ENCODE measurements around the gene NANOS2. TPM values are rescaled to one million over a fixed set of nuclear protein-coding genes. Genes with fewer than 3 reads are reported as not detected.
"Not testable (repeated sequence)": the region's sequence is repeated elsewhere in the genome, so short reads cannot be mapped to it uniquely, and the experiment has no call there.

NANOS2 gene
- total RNA-seq, 1 experiment from 2014 or later = not detected

DNA sequence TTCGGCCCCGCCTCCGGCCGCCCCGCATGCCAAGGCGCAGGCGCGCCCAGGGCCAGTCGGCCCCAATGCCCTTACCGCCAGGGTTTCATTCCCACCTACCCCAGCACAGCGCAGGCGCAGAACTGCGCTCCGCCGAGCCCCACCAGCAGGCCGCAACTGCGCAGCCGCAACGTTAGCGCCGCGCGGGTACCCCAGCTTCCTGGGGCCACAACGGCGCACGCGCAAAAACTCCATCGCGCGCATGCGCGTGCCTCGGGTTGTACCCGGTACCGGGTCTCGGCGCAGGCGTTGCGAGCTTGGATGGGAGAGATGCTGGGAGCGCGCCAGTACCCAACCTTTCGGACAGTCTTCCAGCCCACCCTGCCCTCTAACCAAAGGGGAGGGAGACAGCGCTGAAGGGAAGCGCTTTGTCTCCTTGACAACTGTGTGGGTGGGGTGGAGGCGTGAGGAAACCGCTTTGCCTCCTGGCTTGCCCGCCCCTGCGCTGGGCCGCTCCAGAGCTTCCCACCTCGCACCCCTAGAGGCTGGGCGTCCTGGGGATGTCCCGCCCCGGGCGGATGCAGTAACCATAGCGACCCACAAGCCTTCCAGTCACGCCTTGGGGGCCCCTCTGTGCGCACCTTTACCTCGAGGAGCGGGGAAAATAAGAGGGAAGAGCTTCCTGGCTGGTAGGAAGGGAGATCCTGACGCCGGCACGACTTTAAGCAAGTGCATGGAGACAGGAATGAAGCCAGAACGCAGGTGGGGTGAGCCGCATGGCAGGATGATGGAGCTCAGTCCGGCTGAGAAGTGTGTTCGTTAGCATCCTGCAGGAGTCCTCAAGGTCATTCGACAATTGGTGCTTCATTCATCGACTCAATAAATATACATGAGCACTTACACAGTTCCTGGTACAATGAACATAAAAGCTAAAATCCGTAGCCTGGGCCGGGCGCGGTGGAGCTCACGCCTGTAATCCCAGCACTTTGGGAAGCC, 11.6 kb downstream of the NANOS2 start:
- Histone ChIP-seq H3K4me3 (peak overlapping the region; percentile 68), H3K27me3 (no peaks in the 10 kb centered on the region), H3K9me3 (no peaks in the 10 kb centered on the region), H3K36me3 (peaks cover 25% of the 10 kb centered on the region)
- peak; percentile 97 for DNase-seq

- Histone ChIP-seq H3K27me3 (no peaks in the 10 kb centered on the region), H3K4me3 (peak within 1 kb of the TSS; percentile 68), H3K36me3 (peaks cover 30% of the 10 kb centered on the region), H3K9me3 (no peaks in the 10 kb centered on the region)
- no peak for DNase-seq
Measured at GRCh38 chr19:45901912-45902650, 12.5 kb downstream of the NANOS2 start, which contains the start of gene MYPOP. TSS of gene MYPOP (minus strand) at chr19:45902613. CDS start at chr19:45901773, 840 bp downstream.

GRCh38 chr19:45901432-45901911, 13.1 kb downstream of the NANOS2 start:
- H3K27me3 ChIP-seq = no peaks in the 10 kb centered on the region
- DNase-seq = peak; percentile 22
- H3K36me3 ChIP-seq = peaks cover 33% of the 10 kb centered on the region
- H3K4me3 ChIP-seq = peak overlapping the region; percentile 68
- H3K9me3 ChIP-seq = no peaks in the 10 kb centered on the region

- Histone ChIP-seq H3K9me3 (no peaks in the 10 kb centered on the region), H3K27me3 (no peaks in the 10 kb centered on the region), H3K36me3 (peaks cover 33% of the 10 kb centered on the region), H3K4me3 (peak overlapping the region; percentile 68)
- DNase-seq = no peak
Measured at GRCh38 chr19:45900738-45901431, 13.7 kb downstream of the NANOS2 start.

DNA sequence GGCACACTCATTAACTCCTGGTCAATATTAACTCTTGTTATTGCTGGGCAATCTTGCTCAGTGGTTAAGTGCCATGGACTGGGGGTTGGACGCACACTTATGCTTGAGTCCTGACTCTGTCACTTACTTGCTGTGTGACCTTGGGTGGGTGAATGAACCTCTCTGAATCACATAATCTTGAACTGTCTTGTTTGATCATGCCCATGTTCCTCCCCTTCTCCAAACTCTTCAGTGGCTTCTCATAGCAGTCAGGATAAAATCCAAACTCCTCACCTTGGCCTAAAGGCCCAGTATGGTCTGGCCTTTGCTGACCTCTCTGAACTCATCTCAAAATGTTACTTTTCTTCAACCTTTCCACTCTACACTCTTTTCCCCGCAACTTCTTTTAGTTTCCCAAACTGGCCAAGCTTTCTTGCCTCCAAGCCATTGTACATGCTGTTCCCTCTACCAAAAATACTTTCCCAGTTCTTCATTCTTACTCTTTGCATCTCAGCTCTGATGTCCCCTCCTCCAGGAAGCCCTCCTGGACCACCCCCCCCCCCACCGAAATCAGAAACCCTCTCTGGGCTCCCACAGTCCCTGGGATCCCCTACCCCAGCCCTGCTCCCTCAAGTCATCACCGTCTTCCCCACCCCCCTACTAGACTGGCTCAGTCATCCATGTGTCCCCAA, 14.5 kb downstream of the NANOS2 start:
- no peak for DNase-seq
- Histone ChIP-seq H3K9me3 (no peaks in the 10 kb centered on the region), H3K4me3 (no peak overlapping the region), H3K36me3 (peaks cover 35% of the 10 kb centered on the region), H3K27me3 (no peaks in the 10 kb centered on the region)

DNA sequence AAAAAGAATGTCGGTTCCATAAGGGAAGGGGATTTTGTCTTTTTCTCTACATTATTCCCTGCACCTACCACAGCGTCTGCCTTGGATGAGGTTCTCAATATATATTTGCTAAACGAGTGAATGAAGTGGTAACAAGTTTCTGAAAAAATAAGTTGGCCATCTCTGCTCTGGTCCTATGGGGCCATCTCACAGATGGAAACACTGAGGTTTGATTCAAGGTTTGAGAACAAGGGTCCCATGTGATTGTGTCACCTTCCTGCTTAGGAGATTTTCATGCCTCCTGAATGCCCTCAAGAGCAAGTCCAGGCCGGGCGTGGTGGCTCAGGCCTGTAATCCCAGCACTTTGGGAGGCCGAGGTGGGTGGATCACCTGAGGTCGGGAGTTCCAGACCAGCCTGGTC, 15.3 kb downstream of the NANOS2 start:
- Histone ChIP-seq H3K9me3 (no peaks in the 10 kb centered on the region), H3K27me3 (no peaks in the 10 kb centered on the region), H3K36me3 (peaks cover 35% of the 10 kb centered on the region), H3K4me3 (no peak overlapping the region)
- no peak for DNase-seq

GRCh38 chr19:45897261-45897812, 17.2 kb downstream of the NANOS2 start:
- Histone ChIP-seq H3K27me3 (no peaks in the 10 kb centered on the region), H3K4me3 (no peak overlapping the region), H3K36me3 (peaks cover 35% of the 10 kb centered on the region), H3K9me3 (no peaks in the 10 kb centered on the region)
- DNase-seq = no peak

GRCh38 chr19:45895983-45896599, 18.5 kb downstream of the NANOS2 start:
- H3K4me3 ChIP-seq, H3K27me3 ChIP-seq, DNase-seq, H3K9me3 ChIP-seq: not testable (repeated sequence)
- peaks cover 35% of the 10 kb centered on the region for H3K36me3 ChIP-seq

GRCh38 chr19:45895519-45895972, 19.0 kb downstream of the NANOS2 start:
- DNase-seq = no peak
- Histone ChIP-seq H3K36me3 (peaks cover 31% of the 10 kb centered on the region), H3K27me3 (no peaks in the 10 kb centered on the region), H3K4me3 (no peak overlapping the region), H3K9me3 (no peaks in the 10 kb centered on the region)

DNA sequence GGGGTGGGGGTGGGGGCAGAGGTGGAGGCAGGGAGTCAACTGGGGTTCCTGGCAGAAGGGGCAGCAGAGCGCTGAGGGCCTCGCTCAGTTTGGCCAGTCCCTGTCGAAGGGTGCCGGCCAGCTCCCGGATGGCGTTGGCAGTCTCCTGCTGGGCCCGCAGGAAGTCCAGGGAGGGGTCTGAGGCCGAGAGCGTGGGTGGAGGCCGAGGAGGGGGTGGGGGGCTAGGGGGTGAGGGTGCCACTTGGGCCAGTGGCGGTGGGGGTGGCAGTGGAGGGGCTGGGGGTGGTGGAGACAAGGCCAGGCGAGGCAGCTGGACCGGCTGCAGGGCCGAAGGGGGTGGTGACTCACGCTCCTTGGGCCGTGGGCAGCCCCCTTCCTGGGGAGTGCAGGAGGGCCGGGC, 23.7 kb downstream of the NANOS2 start:
- no peak for DNase-seq

DNA sequence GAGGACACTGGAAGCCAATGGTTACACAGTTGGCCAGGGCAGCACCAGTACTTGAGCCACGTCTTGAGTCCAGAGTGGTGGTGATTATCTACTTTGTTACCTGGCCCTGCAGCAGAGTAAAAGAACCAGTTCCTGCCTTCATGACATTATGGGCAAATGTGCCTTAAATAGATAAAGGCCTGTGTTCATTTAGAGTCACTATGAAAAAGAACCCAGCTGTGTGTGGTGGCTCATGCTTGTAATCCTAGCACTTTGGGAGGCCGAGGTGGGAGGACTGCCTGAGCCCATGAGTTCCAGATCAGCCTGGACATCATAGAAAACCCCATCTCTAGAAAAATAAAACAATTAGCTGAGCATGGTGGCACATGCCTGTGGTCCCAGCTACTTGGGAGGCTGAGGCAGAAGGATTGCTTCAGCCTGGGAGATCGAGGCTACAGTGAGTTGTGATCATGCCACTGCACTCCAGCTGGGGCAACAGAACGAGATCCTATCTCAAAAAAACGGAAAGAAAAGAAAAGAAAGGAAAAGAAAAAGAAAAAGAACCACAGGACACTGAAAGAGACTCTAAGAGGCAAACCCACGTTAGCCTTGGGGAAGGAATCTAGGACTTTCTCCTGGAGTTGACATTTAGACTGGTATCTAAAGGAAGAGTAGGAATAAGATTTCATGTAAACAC, 25.2 kb downstream of the NANOS2 start:
- no peak overlapping the region for H3K4me3 ChIP-seq
- H3K9me3 ChIP-seq = no peaks in the 10 kb centered on the region
- H3K36me3 ChIP-seq = peaks cover 4% of the 10 kb centered on the region
- no peaks in the 10 kb centered on the region for H3K27me3 ChIP-seq
- DNase-seq = no peak

More for the DNA sequence above, 23.7 kb downstream of the NANOS2 start:
- peaks cover 2% of the 10 kb centered on the region; the same call in 1 of the 2 replicates for H3K36me3 ChIP-seq
- no peaks in the 10 kb centered on the region for H3K9me3 ChIP-seq
- no peak overlapping the region for H3K4me3 ChIP-seq
- H3K27me3 ChIP-seq = no peaks in the 10 kb centered on the region

DNA sequence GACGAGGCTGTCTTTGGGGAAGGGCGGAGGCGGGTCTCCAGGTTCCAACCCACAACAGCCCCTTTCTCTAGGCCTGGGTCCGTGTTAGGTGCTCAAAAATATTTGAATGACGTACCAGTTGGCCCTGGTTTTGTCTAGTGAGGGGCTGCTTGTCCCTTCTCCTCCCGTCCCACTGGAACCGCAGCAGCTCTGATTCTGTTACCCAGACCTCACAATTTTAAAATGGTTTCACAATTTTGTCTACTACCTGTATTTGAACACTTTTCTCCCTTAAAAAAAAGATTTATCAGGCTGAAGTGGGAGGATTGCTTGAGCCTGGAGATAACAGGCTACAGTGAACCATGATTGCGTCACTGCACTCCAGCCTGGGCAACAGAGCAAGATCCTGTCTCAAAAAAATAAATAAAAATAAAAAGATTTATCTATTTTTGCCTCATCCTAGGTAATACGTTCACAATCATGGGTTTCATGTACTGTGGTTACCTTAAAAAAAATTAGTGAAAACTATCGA, 27.3 kb downstream of the NANOS2 start:
- peaks cover 18% of the 10 kb centered on the region for H3K36me3 ChIP-seq
- peak overlapping the region; percentile 74 for H3K4me3 ChIP-seq
- no peaks in the 10 kb centered on the region for H3K9me3 ChIP-seq
- DNase-seq = no peak
- no peaks in the 10 kb centered on the region for H3K27me3 ChIP-seq

- no peaks in the 10 kb centered on the region for H3K27me3 ChIP-seq
- peaks cover 18% of the 10 kb centered on the region for H3K36me3 ChIP-seq
- no peaks in the 10 kb centered on the region for H3K9me3 ChIP-seq
- H3K4me3 ChIP-seq = peak overlapping the region; percentile 74
- peak; percentile 92 for DNase-seq
Measured at GRCh38 chr19:45886427-45887199, 28.0 kb downstream of the NANOS2 start.
